ENCODE measurements around the gene PHF2.

GRCh38 chr9:93708987-93709302 lies 132.6 kb downstream of the PHF2 start:
- no peak for TF ChIP-seq CTCF (IDR thresholded peaks at IDR 0.05)
- TF ChIP-seq POLR2A (IDR thresholded peaks at IDR 0.05), result no peak
